Naive thymus-derived CD4-positive, alpha-beta T cell (primary cell): ENCODE data around the gene CUTC. TPM values are rescaled to one million over a fixed set of nuclear protein-coding genes. Genes with fewer than 3 reads are reported as not detected.

ENCODE experiments used
- ATAC-seq: fragments of 150-1000 bp; cut with Tn5 transposase; 2 replicates; pipeline ENCODE4 v1.10.0; 2021; ENCODE audit warnings: mild to moderate bottlenecking, moderate library complexity
- CTCF ChIA-PET: fragments of 350-600 bp; sonication (Branson Sonifier 250); formaldehyde crosslinking; loops from one replicate; lab custom pipeline; 2021; ENCODE audit warnings: antibody characterized with exemption; lab: Charles Lee
- POLR2A ChIA-PET: fragments of 350-600 bp; sonication (Branson Sonifier 250); formaldehyde crosslinking; loops from one replicate; lab custom pipeline; 2021; ENCODE audit warnings: antibody characterized with exemption, inconsistent platforms; lab: Charles Lee
- DNase-seq, 9 donors: peaks; one replicate each; pipeline versions ENCODE4 v3.0.0 to v3.0.0-alpha.2; 2020 to 2022; ENCODE audit warnings: mixed read lengths in 1 of 9
- H3K27ac ChIP-seq: one replicate; pipeline ENCODE4 v1.7.0; 2013; ENCODE audit warnings: mild to moderate bottlenecking, low read depth, low read length, moderate library complexity
- H3K27me3 ChIP-seq, 2 donors: one replicate each; pipeline ENCODE4 v1.7.0; 2013; ENCODE audit warnings: low read length in 2 of 2, mild to moderate bottlenecking in 2 of 2, moderate library complexity in 2 of 2; ENCODE audit not compliant: control insufficient read depth in 2 of 2, insufficient read depth in 2 of 2
- H3K36me3 ChIP-seq, 3 experiments: 1 replicate in 2 of 3; 2 replicates in 1 of 3; pipeline ENCODE4 v1.7.0; 2013; ENCODE audit warnings: low read length in 3 of 3, mild to moderate bottlenecking in 3 of 3, moderate library complexity in 1 of 3; ENCODE audit not compliant: insufficient read depth in 3 of 3, control insufficient read depth in 2 of 3
- H3K4me1 ChIP-seq, 2 donors: one replicate each; pipeline ENCODE4 v1.7.0; 2013; ENCODE audit warnings: low read length in 2 of 2, mild to moderate bottlenecking in 2 of 2, moderate library complexity in 1 of 2; ENCODE audit not compliant: control insufficient read depth in 2 of 2, insufficient read depth in 2 of 2
- H3K4me3 ChIP-seq: 2 replicates; pipeline ENCODE4 v1.7.0; 2013; ENCODE audit warnings: mild to moderate bottlenecking, low read length
- H3K9me3 ChIP-seq, 3 experiments: 1 replicate in 2 of 3; 2 replicates in 1 of 3; pipeline ENCODE4 v1.7.0; 2013; ENCODE audit warnings: low read length in 3 of 3; ENCODE audit not compliant: control insufficient read depth in 2 of 3
- H3K27ac Mint-ChIP-seq, 9 donors: one replicate each; pipeline ENCODE4 v1.8.0; 2020 to 2022; ENCODE audit warnings: mixed read lengths in 9 of 9, mild to moderate bottlenecking in 8 of 9, moderate library complexity in 5 of 9, inconsistent platforms in 2 of 9
- H3K27me3 Mint-ChIP-seq, 5 donors: one replicate each; pipeline ENCODE4 v1.8.0; 2021 to 2022; ENCODE audit warnings: mixed read lengths in 5 of 5, mild to moderate bottlenecking in 1 of 5
- H3K36me3 Mint-ChIP-seq, 5 donors: one replicate each; pipeline ENCODE4 v1.8.0; 2020 to 2022; ENCODE audit warnings: mixed read lengths in 5 of 5, mild to moderate bottlenecking in 3 of 5, inconsistent platforms in 1 of 5
- H3K4me1 Mint-ChIP-seq, 7 donors: one replicate each; pipeline ENCODE4 v1.8.0; 2020 to 2022; ENCODE audit warnings: mixed read lengths in 7 of 7, mild to moderate bottlenecking in 3 of 7, inconsistent platforms in 1 of 7
- H3K4me3 Mint-ChIP-seq, 10 donors: one replicate each; pipeline ENCODE4 v1.8.0; 2020 to 2022; ENCODE audit warnings: mild to moderate bottlenecking in 10 of 10, mixed read lengths in 10 of 10, moderate library complexity in 6 of 10, inconsistent platforms in 2 of 10
- H3K9me3 Mint-ChIP-seq, 11 donors: one replicate each; pipeline ENCODE4 v1.8.0; 2020 to 2022; ENCODE audit warnings: mixed read lengths in 11 of 11, mild to moderate bottlenecking in 4 of 11, inconsistent platforms in 1 of 11, moderate library complexity in 1 of 11
- intact Hi-C, 2 donors: fragments of 100-400 bp; cut with micrococcal nuclease; formaldehyde crosslinking; loops; one replicate each; pipeline ENCODE4 v1.15.1; 2023
- polyA plus RNA-seq, 2 donors: library from polyadenylated mRNA; unstranded; fragments of 300-500 nt; fragmentation: Illumina TruSeq; gene quantifications; one replicate each; pipeline ENCODE4 v1.2.3, GENCODE V29; 2021
- total RNA-seq, 6 experiments: library from RNA in 5 of 6; stranded (reverse) in 5 of 6; gene quantifications; 1 replicate in 5 of 6; 2 replicates in 1 of 6; pipeline ENCODE4 v1.2.3 and lab custom pipeline; 2021 to 2026

Gene CUTC
- total RNA-seq (10 to 100 TPM; 19.3 to 37.1 (median 25.0) TPM), polyA plus RNA-seq (10 to 100 TPM; 74.3 to 75.1 TPM), total RNA-seq (lab: John Stamatoyannopoulos, UW) (14.1 reads per million, percentile 43 among the genes with 10 or more reads in this experiment)

DNA sequence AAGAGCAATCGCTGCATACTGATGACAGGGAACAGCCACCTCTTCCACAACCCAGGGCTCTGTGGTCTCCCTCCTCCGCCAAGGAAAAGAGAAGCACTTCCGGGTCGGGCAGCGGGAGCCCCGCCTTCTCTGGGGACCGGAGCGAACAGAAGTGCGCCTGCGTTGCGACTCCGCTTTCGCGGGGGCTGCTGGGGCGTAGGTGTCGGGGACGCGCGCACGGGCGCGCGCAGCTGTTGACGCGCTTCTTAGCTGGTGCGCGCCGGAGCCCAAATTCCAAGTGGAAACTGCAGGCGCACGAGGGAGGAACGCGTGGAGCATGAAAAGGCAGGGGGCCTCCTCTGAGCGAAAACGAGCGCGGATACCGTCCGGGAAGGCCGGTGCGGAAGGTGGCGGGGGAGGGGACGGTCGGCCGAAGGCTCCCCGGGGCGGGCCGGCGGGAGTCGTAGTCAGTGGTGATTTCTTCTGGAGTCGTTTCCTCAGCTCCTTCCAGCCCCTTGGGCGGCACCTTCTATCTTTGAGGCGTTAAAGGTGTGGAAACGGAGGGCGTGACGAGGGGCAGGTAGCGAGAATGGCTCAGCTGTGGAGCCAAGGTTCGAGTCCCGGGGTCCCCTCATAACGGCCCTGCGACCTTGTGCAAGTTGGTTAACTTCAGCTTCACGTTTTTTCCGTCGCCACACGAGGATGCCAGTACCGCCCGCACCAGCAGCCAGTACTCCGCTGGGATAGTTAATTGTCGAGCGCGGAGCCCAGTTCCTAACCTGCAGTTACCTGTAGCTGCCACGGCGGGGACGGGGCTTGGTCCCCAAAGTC is at the start of gene CUTC, which contains the start of gene COX15:
Gene CUTC, plus strand, starts transcription at position 202 of the 810 bp plus-strand sequence. Its CDS starts 115 bp downstream, at position 317.
Gene COX15, minus strand, starts transcription at position 95 of the 810 bp plus-strand sequence. Its CDS starts 78 bp downstream, at position 17.
- Histone ChIP-seq H3K4me3 (peak within 1 kb of the TSS; percentile 94), H3K9me3 (no peaks in the 10 kb centered on the region), H3K4me1 (peaks cover 11 to 19% of the 10 kb centered on the region in 2 donors), H3K27ac (peak within 1 kb of the TSS; percentile 83), H3K27me3 (no peaks in the 10 kb centered on the region), H3K36me3 (peaks cover 4 to 31% (median 4%) of the 10 kb centered on the region in 3 experiments)
- Mint-ChIP-seq H3K4me1 (peaks cover 28 to 78% (median 52%) of the 10 kb centered on the region in 7 donors), H3K4me3 (peak within 1 kb of the TSS; percentile 95 to 100 (median 98)), H3K27me3 (no peaks in the 10 kb centered on the region), H3K36me3 (peaks cover 11 to 32% (median 20%) of the 10 kb centered on the region in 5 donors), H3K27ac (peak within 1 kb of the TSS; percentile 98 to 100 (median 99)), H3K9me3 (no peaks in the 10 kb centered on the region)
- intact Hi-C loops: loop anchor here (1.0 to 10.0 kb wide), 13 partner anchors 73 to 1995 kb away; partner anchors contain the start of genes DNMBP (in 2 of the 2), ENTPD7 (in 2 of the 2), GOT1 (in 2 of the 2) and HIF1AN (in 2 of the 2)
- ChIA-PET POLR2A (interaction anchor here (0.6 to 2.7 kb wide), 10 partner anchors 9 to 1598 kb away, joined by 3 to 17 read pairs (median 4); partner anchors contain the start of genes DNMBP, GOT1, R3HCC1L and SLC25A28), CTCF (interaction anchor here (0.6 to 1.2 kb wide), 3 partner anchors 35 to 297 kb away, joined by 3 to 6 read pairs (median 3); partner anchors contain the start of gene DNMBP)
- DNase-seq (peak; percentile 89 to 95 (median 94)), ATAC-seq (peak; percentile 95)

DNA sequence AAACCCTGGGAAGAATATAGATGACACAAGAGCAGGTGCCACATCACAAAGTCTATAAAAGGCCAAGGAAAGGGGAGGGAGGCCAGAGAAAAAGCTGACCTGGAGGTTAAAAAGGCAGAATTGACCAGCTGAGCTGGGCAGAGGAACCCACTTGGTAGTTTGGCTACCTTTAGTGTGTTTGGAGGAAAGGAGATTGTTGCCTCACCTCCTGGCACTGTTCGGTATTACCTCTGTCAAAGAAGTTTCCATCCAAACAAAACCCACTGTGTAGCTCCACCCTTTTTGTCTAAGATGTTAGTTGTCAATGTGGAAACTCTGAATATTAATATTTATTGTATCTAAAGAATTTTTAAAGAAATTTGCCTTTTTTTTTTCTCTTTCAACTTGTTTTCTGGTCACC is 49.3 kb upstream of the CUTC start:
- Histone ChIP-seq H3K27me3 (no peaks in the 10 kb centered on the region), H3K4me3 (no peak overlapping the region), H3K4me1 (no peaks in the 10 kb centered on the region), H3K36me3 (peaks cover 0 to 19% (median 3%) of the 10 kb centered on the region in 3 experiments), H3K27ac (no peak overlapping the region), H3K9me3 (no peaks in the 10 kb centered on the region)
- ChIA-PET POLR2A (interaction anchor here (0.7 kb wide), 1 partner anchor 49 kb away, joined by 4 read pairs; the partner anchor contains the start of genes COX15 and CUTC), CTCF (no interaction called here)
- Mint-ChIP-seq H3K4me1 (peaks cover 0 to 8% (median 0%) of the 10 kb centered on the region in 7 donors), H3K9me3 (no peaks in the 10 kb centered on the region), H3K27me3 (no peaks in the 10 kb centered on the region), H3K36me3 (peaks cover 0 to 27% (median 12%) of the 10 kb centered on the region in 5 donors), H3K27ac (no peak overlapping the region), H3K4me3 (no peak overlapping the region)
- intact Hi-C loops: no loop called here
- no peak for ATAC-seq
- DNase-seq: no peak

- peak; percentile 75 for ATAC-seq
- no peak for DNase-seq
- peak overlapping the region in 1 of 9 donors; percentile 23 for H3K27ac Mint-ChIP-seq
- H3K4me1 ChIP-seq: no peaks in the 10 kb centered on the region
- H3K4me3 ChIP-seq: no peak overlapping the region
- H3K4me1 Mint-ChIP-seq: peaks cover 0 to 6% (median 0%) of the 10 kb centered on the region in 7 donors
- no peaks in the 10 kb centered on the region for H3K9me3 Mint-ChIP-seq
- intact Hi-C loops: no loop called here
- peaks cover 0 to 3% (median 0%) of the 10 kb centered on the region in 3 experiments for H3K36me3 ChIP-seq
- no peaks in the 10 kb centered on the region for H3K9me3 ChIP-seq
- POLR2A ChIA-PET: no interaction called here
- no peak overlapping the region for H3K4me3 Mint-ChIP-seq
- no peak overlapping the region for H3K27ac ChIP-seq
- H3K27me3 Mint-ChIP-seq: no peaks in the 10 kb centered on the region
- no peaks in the 10 kb centered on the region for H3K27me3 ChIP-seq
- H3K36me3 Mint-ChIP-seq: peaks cover 0 to 23% (median 4%) of the 10 kb centered on the region in 5 donors
- CTCF ChIA-PET: no interaction called here
These were observed 46.5 kb upstream of the CUTC start for GRCh38 chr10:99685597-99685967.

GRCh38 chr10:99689461-99689860 is 42.6 kb upstream of the CUTC start:
- H3K9me3 ChIP-seq: no peaks in the 10 kb centered on the region
- Mint-ChIP-seq H3K27ac (no peak overlapping the region), H3K36me3 (peaks cover 0 to 44% (median 16%) of the 10 kb centered on the region in 5 donors), H3K27me3 (no peaks in the 10 kb centered on the region), H3K4me1 (peaks cover 0 to 6% (median 0%) of the 10 kb centered on the region in 7 donors), H3K4me3 (no peak overlapping the region), H3K9me3 (no peaks in the 10 kb centered on the region)
- POLR2A ChIA-PET: no interaction called here
- H3K4me1 ChIP-seq: no peaks in the 10 kb centered on the region
- DNase-seq (no peak), ATAC-seq (no peak)
- no peak overlapping the region for H3K4me3 ChIP-seq
- peaks cover 0 to 4% (median 0%) of the 10 kb centered on the region in 3 experiments for H3K36me3 ChIP-seq
- H3K27me3 ChIP-seq: no peaks in the 10 kb centered on the region
- H3K27ac ChIP-seq: no peak overlapping the region
- intact Hi-C loops: no loop called here
- CTCF ChIA-PET: interaction anchor here (0.6 kb wide), 1 partner anchor 75 kb away, joined by 3 read pairs; no protein-coding TSS in a partner anchor

- no peaks in the 10 kb centered on the region for H3K9me3 ChIP-seq
- no peak for DNase-seq
- no peak for ATAC-seq
- no peak overlapping the region for H3K4me3 Mint-ChIP-seq
- no peak overlapping the region for H3K4me3 ChIP-seq
- H3K36me3 Mint-ChIP-seq: peaks cover 12 to 58% (median 22%) of the 10 kb centered on the region in 5 donors
- H3K4me1 ChIP-seq: no peaks in the 10 kb centered on the region
- peak overlapping the region in 1 of 9 donors; percentile 6 for H3K27ac Mint-ChIP-seq
- peaks cover 3 to 29% (median 4%) of the 10 kb centered on the region in 3 experiments for H3K36me3 ChIP-seq
- no peaks in the 10 kb centered on the region for H3K9me3 Mint-ChIP-seq
- H3K27ac ChIP-seq: no peak overlapping the region
- no peaks in the 10 kb centered on the region for H3K27me3 ChIP-seq
- H3K4me1 Mint-ChIP-seq: no peaks in the 10 kb centered on the region
- POLR2A ChIA-PET: no interaction called here
- intact Hi-C loops: no loop called here
- H3K27me3 Mint-ChIP-seq: no peaks in the 10 kb centered on the region
- CTCF ChIA-PET: no interaction called here
These were observed 38.0 kb upstream of the CUTC start for GRCh38 chr10:99693933-99694583.

DNA sequence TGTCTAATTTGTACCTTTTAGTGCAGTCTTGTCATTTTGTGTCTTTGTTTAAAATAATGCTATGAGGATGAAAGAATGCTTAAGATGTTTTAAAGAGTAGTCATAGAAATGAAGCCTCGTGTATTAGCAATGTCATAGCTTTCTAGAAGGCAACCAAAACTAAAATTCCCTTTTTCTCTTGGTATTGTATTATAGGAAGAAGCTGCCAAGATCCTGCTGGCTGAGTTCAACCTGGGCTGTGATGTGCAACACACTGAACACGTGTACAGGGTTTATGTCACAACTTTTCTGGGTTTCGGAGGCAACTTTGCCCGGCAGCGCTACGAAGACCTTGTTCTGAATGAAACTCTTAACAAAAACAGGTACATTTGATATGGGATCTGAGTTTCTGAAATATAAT is 36.3 kb upstream of the CUTC start:
- H3K36me3 Mint-ChIP-seq: peaks cover 14 to 68% (median 24%) of the 10 kb centered on the region in 5 donors
- ATAC-seq: no peak

More for the DNA sequence above, 36.3 kb upstream of the CUTC start:
- no peak overlapping the region for H3K27ac Mint-ChIP-seq
- no peaks in the 10 kb centered on the region for H3K9me3 ChIP-seq
- H3K9me3 Mint-ChIP-seq: no peaks in the 10 kb centered on the region
- intact Hi-C loops: no loop called here
- peaks cover 3 to 34% (median 4%) of the 10 kb centered on the region in 3 experiments for H3K36me3 ChIP-seq
- no peak overlapping the region for H3K4me3 Mint-ChIP-seq
- POLR2A ChIA-PET: no interaction called here
- H3K27me3 ChIP-seq: no peaks in the 10 kb centered on the region
- CTCF ChIA-PET: no interaction called here
- H3K27ac ChIP-seq: no peak overlapping the region
- no peaks in the 10 kb centered on the region for H3K4me1 ChIP-seq
- no peak overlapping the region for H3K4me3 ChIP-seq
- no peaks in the 10 kb centered on the region for H3K27me3 Mint-ChIP-seq
- DNase-seq: no peak
- H3K4me1 Mint-ChIP-seq: peaks cover 0 to 2% (median 0%) of the 10 kb centered on the region in 7 donors
